DND-41 (cell line): ENCODE data around the gene PTPN1.

ENCODE experiments used
- EZH2 ChIP-seq: IDR thresholded peaks from 3 replicates; pipeline ENCODE4 v1.6.1; 2012; ENCODE audit warnings: borderline replicate concordance, low read depth, mild to moderate bottlenecking, moderate library complexity, low read length, inconsistent platforms; ENCODE audit not compliant: severe bottlenecking
- TF ChIP-seq, protein P1 (sequence below): IDR thresholded peaks from 2 replicates; pipeline ENCODE4 v1.5.1; 2012; ENCODE audit warnings: borderline replicate concordance, low read length, moderate library complexity, mild to moderate bottlenecking; ENCODE audit not compliant: poor library complexity, severe bottlenecking; ENCODE audit errors: extremely low read depth

GRCh38 chr20:50516935-50517816 lies 7.0 kb downstream of the PTPN1 start:
- TF ChIP-seq, protein P1, sequence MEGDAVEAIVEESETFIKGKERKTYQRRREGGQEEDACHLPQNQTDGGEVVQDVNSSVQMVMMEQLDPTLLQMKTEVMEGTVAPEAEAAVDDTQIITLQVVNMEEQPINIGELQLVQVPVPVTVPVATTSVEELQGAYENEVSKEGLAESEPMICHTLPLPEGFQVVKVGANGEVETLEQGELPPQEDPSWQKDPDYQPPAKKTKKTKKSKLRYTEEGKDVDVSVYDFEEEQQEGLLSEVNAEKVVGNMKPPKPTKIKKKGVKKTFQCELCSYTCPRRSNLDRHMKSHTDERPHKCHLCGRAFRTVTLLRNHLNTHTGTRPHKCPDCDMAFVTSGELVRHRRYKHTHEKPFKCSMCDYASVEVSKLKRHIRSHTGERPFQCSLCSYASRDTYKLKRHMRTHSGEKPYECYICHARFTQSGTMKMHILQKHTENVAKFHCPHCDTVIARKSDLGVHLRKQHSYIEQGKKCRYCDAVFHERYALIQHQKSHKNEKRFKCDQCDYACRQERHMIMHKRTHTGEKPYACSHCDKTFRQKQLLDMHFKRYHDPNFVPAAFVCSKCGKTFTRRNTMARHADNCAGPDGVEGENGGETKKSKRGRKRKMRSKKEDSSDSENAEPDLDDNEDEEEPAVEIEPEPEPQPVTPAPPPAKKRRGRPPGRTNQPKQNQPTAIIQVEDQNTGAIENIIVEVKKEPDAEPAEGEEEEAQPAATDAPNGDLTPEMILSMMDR = no peak
- TF ChIP-seq EZH2 = no peak
